ENCODE data around the gene KIAA0319L.
"Not testable (repeated sequence)": the region's sequence is repeated elsewhere in the genome, so short reads cannot be mapped to it uniquely, and the experiment has no call there.

KIAA0319L gene

DNA sequence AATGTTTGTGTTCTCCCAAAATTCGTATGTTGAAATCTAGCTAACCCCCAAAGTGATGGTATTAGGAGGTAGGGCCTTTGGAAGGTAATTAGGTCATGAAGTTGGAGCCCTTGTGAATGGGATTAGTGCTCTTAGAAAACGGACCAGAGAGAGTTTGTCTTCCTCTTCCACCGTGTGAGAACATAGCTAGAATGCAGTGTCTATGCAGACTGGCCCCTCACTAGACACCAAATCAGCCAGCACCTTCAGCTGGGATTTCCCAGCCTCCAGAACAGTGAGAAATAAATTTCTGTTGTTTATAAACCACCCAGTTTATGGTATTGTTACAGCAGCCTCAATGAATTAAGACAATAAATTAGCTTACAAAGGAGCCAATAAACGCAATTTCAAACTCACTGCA is 58.0 kb downstream of the KIAA0319L start:
- Histone ChIP-seq H3K4me3 (ENCODE audit: low read depth in 1 of 5, low read length in 5 of 5) (no peak overlapping the region), H3K36me3 (ENCODE audit: control insufficient read depth in 5 of 5, insufficient read depth in 5 of 5, low read length in 5 of 5) (no peaks in the 10 kb centered on the region), H3K27ac (ENCODE audit: low read depth, low read length) (no peak overlapping the region), H3K4me1 (ENCODE audit: control insufficient read depth in 5 of 5, insufficient read depth in 5 of 5, low read length in 5 of 5) (no peaks in the 10 kb centered on the region), H3K9me3 (ENCODE audit: control insufficient read depth in 5 of 5, low read length in 5 of 5) (no peaks in the 10 kb centered on the region), H3K27me3 (ENCODE audit: control insufficient read depth in 5 of 5, insufficient read depth in 4 of 5, low read length in 5 of 5) (no peaks in the 10 kb centered on the region), H3K9ac (ENCODE audit: low read length in 5 of 5) (no peak overlapping the region)

DNA sequence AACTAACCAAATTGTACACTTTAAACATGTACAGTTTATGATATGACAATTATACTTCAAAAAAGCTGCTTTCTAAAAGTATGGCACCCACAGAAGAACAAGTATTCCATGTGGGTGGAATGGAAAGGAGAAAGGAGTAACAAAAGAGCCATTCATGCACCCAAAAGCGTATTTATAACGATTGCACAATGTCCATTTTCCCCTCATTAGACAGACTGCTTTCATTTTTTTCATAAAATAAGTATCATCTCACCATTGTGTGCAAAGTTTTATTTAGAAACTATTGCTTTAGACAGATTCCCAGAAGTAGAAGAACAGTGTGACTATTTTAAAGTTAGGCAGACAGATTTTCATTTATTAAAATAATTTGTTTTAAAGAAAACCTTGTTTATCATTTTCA is 59.6 kb downstream of the KIAA0319L start:
- Histone ChIP-seq H3K4me3 (ENCODE audit: low read depth in 1 of 5, low read length in 5 of 5) (no peak overlapping the region), H3K9me3 (ENCODE audit: control insufficient read depth in 5 of 5, low read length in 5 of 5) (no peaks in the 10 kb centered on the region), H3K9ac (ENCODE audit: low read length in 5 of 5) (no peak overlapping the region), H3K27me3 (ENCODE audit: control insufficient read depth in 5 of 5, insufficient read depth in 4 of 5, low read length in 5 of 5) (no peaks in the 10 kb centered on the region), H3K36me3 (ENCODE audit: control insufficient read depth in 5 of 5, insufficient read depth in 5 of 5, low read length in 5 of 5) (no peaks in the 10 kb centered on the region), H3K4me1 (ENCODE audit: control insufficient read depth in 5 of 5, insufficient read depth in 5 of 5, low read length in 5 of 5) (no peaks in the 10 kb centered on the region), H3K27ac (ENCODE audit: low read depth, low read length) (no peak overlapping the region)

DNA sequence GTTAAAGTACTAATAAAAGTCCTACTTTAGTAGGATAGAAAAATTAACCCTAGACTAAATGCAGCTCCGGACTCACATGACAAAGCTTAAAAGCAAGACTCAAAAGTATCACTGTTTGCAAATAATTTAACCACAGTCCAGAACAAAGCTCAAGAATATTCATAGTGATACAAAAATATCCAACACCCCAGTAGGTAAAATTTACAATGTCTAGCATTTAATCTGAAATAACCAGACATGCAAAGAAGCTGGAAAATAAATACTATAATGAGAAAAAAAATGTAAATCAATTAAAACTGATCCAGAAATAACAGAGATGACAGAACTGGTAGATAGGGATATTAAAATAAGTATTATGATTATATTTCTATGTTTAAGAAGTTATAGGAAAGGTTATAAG is 67.0 kb downstream of the KIAA0319L start:
- H3K36me3 ChIP-seq (ENCODE audit: control insufficient read depth in 5 of 5, insufficient read depth in 5 of 5, low read length in 5 of 5): no peaks in the 10 kb centered on the region
- peaks cover 0 to 12% (median 4%) of the 10 kb centered on the region in 5 donors for H3K4me1 ChIP-seq (ENCODE audit: control insufficient read depth in 5 of 5, insufficient read depth in 5 of 5, low read length in 5 of 5)
- H3K9me3 ChIP-seq (ENCODE audit: control insufficient read depth in 5 of 5, low read length in 5 of 5): peaks cover 0 to 2% (median 0%) of the 10 kb centered on the region in 5 donors
- no peak overlapping the region for H3K9ac ChIP-seq (ENCODE audit: low read length in 5 of 5)
- no peak overlapping the region for H3K4me3 ChIP-seq (ENCODE audit: low read depth in 1 of 5, low read length in 5 of 5)
- no peaks in the 10 kb centered on the region for H3K27me3 ChIP-seq (ENCODE audit: control insufficient read depth in 5 of 5, insufficient read depth in 4 of 5, low read length in 5 of 5)
- H3K27ac ChIP-seq (ENCODE audit: low read depth, low read length): no peak overlapping the region

DNA sequence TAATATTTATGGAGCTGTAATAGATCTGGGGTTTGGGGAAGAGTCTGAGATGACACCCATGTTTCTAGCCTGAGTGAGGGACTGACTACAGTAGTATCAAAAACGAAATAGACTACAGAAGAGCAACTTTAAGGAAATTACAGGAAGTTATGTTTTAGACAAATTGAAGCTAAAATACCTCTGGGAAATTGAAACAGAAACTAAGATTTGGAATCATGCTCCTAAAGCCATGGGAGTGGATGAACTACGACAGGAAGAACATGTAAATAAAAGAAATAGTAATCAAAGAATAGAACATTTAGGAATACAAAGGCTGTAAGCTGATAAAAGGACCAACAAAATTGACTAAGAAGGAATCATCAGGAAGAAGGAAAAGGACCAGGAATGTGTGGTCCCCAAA is 68.9 kb downstream of the KIAA0319L start:
- Histone ChIP-seq H3K27ac (ENCODE audit: low read depth, low read length) (no peak overlapping the region), H3K4me1 (ENCODE audit: control insufficient read depth in 5 of 5, insufficient read depth in 5 of 5, low read length in 5 of 5) (peaks cover 0 to 12% (median 4%) of the 10 kb centered on the region in 5 donors), H3K4me3 (ENCODE audit: low read depth in 1 of 5, low read length in 5 of 5) (peak overlapping the region in 4 of 5 donors; percentile 5 to 56 (median 22)), H3K9ac (ENCODE audit: low read length in 5 of 5) (peak overlapping the region in 1 of 5 donors; percentile 2), H3K9me3 (ENCODE audit: control insufficient read depth in 5 of 5, low read length in 5 of 5) (peaks cover 0 to 2% (median 0%) of the 10 kb centered on the region in 5 donors), H3K36me3 (ENCODE audit: control insufficient read depth in 5 of 5, insufficient read depth in 5 of 5, low read length in 5 of 5) (no peaks in the 10 kb centered on the region), H3K27me3 (ENCODE audit: control insufficient read depth in 5 of 5, insufficient read depth in 4 of 5, low read length in 5 of 5) (no peaks in the 10 kb centered on the region)

DNA sequence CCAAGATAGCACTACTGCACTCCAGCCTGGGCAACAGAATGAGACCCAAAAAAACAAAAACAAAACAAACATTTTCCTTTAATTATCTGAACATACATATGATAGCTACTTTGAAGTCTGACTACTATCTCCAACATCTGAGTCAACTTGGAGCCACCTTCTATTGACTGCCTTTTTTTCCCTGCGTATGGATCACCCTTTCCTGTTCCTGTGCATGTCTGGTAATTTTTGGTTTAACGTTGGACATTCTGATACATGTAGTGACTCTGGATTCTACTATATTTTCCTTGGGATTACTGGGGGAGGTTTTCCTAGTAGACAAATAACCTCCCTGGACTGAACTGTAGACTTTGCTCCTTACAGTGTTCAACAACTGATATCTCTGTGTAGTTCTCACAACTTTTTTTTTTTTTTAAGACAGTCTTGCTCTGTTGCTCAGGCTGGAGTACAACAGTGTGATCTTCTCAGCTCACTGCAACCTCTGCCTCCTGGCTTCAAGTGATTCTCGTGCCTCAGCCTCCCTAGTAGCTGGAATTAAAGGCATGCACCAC is 70.3 kb downstream of the KIAA0319L start:
- no peak overlapping the region for H3K27ac ChIP-seq (ENCODE audit: low read depth, low read length)
- H3K36me3 ChIP-seq (ENCODE audit: control insufficient read depth in 5 of 5, insufficient read depth in 5 of 5, low read length in 5 of 5): no peaks in the 10 kb centered on the region
- H3K27me3 ChIP-seq (ENCODE audit: control insufficient read depth in 5 of 5, insufficient read depth in 4 of 5, low read length in 5 of 5): no peaks in the 10 kb centered on the region
- peaks cover 0 to 12% (median 4%) of the 10 kb centered on the region in 5 donors for H3K4me1 ChIP-seq (ENCODE audit: control insufficient read depth in 5 of 5, insufficient read depth in 5 of 5, low read length in 5 of 5)
- H3K4me3 ChIP-seq (ENCODE audit: low read depth in 1 of 5, low read length in 5 of 5): no peak overlapping the region
- no peak overlapping the region for H3K9ac ChIP-seq (ENCODE audit: low read length in 5 of 5)
- peaks cover 0 to 2% (median 0%) of the 10 kb centered on the region in 5 donors for H3K9me3 ChIP-seq (ENCODE audit: control insufficient read depth in 5 of 5, low read length in 5 of 5)

DNA sequence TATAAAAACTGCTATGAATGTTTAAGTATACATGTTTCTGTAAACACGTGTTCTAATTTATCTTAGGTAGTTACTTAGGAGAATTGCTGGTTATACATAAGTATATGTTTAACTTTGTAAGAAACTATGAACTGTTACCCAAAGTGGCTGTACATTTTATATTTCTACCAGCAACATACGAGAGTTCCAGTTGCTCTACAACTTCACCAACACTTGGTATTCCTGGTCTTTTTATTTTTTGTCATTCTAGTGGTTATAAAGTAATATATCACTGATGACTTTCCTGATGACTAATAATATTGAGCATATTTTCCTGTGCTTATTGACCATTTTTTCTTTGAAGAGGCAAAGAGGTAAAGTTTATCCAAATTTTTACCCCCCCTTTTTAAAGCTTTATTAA is 76.0 kb downstream of the KIAA0319L start:
- Histone ChIP-seq H3K27ac (ENCODE audit: low read depth, low read length) (no peak overlapping the region), H3K4me3 (ENCODE audit: low read depth in 1 of 5, low read length in 5 of 5) (no peak overlapping the region)

DNA sequence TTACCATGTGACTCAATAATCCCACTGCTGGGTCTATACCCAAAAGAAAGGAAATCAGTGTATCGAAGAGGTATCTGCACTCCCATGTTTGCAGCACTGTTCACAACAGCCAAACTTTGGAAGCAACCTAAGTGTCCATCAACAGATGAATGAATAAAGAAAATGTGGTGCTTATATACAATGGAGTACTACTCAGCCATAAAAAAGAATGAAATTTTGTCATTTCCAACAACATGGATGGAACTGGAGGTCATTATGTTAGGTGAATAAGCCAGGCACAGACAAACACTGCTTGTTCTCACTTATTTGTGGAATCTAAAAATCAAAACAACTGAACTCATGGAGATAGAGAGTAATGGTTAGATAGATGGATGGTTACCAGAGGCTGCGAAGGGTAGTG is 79.3 kb downstream of the KIAA0319L start:
- Histone ChIP-seq H3K4me1 (ENCODE audit: control insufficient read depth in 5 of 5, insufficient read depth in 5 of 5, low read length in 5 of 5) (no peaks in the 10 kb centered on the region), H3K9ac (ENCODE audit: low read length in 5 of 5) (no peak overlapping the region), H3K36me3 (ENCODE audit: control insufficient read depth in 5 of 5, insufficient read depth in 5 of 5, low read length in 5 of 5) (peaks cover 9 to 30% (median 19%) of the 10 kb centered on the region in 5 donors), H3K4me3 (ENCODE audit: low read depth in 1 of 5, low read length in 5 of 5) (no peak overlapping the region), H3K9me3 (ENCODE audit: control insufficient read depth in 5 of 5, low read length in 5 of 5) (no peaks in the 10 kb centered on the region), H3K27ac (ENCODE audit: low read depth, low read length) (no peak overlapping the region), H3K27me3 (ENCODE audit: control insufficient read depth in 5 of 5, insufficient read depth in 4 of 5, low read length in 5 of 5) (no peaks in the 10 kb centered on the region)

More for the DNA sequence above, 76.0 kb downstream of the KIAA0319L start:
- Histone ChIP-seq H3K9me3 (ENCODE audit: control insufficient read depth in 5 of 5, low read length in 5 of 5) (no peaks in the 10 kb centered on the region), H3K36me3 (ENCODE audit: control insufficient read depth in 5 of 5, insufficient read depth in 5 of 5, low read length in 5 of 5) (peaks cover 3 to 6% (median 5%) of the 10 kb centered on the region in 5 donors), H3K9ac (ENCODE audit: low read length in 5 of 5) (no peak overlapping the region), H3K27me3 (ENCODE audit: control insufficient read depth in 5 of 5, insufficient read depth in 4 of 5, low read length in 5 of 5) (no peaks in the 10 kb centered on the region), H3K4me1 (ENCODE audit: control insufficient read depth in 5 of 5, insufficient read depth in 5 of 5, low read length in 5 of 5) (no peaks in the 10 kb centered on the region)

DNA sequence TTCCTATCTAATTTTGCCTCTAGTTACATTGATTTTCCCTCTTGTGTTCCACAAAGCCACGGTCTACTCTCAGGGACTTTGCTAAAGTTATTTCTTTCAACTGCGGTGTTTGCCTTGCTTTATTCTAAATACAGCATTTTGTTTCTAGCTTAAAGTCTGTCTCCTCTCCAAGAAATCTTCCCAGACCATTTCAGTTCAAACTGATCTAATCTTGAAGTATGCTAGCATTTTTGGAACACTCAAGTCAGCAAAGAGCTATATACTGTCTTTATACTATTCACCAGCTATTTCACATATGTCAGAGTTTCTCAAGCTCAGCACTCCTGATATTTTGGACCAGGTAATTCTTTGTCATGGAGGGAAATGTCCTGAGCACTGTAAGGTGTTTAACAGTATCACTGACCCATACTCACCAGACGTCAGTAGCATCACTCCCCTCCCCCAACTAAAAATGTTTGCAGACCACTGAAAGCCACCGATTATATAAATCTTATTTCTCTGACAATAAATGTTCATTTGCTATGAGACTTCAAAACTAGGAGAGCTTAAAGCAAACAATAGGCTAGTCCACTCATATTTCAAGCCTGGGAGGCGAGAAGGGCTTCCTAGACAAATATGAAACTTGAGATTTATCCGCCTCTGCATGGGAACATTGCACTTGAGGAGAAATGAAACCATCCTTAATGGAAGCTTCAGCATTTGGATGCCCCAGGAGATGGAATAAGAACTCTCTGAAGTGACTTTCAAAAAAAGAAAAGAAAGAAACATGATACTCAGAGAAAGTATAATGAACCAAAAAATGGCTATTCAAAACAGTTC is 81.1 kb downstream of the KIAA0319L start:
- H3K4me3 ChIP-seq (ENCODE audit: low read depth in 1 of 5, low read length in 5 of 5): no peak overlapping the region
- H3K27me3 ChIP-seq (ENCODE audit: control insufficient read depth in 5 of 5, insufficient read depth in 4 of 5, low read length in 5 of 5): no peaks in the 10 kb centered on the region

DNA sequence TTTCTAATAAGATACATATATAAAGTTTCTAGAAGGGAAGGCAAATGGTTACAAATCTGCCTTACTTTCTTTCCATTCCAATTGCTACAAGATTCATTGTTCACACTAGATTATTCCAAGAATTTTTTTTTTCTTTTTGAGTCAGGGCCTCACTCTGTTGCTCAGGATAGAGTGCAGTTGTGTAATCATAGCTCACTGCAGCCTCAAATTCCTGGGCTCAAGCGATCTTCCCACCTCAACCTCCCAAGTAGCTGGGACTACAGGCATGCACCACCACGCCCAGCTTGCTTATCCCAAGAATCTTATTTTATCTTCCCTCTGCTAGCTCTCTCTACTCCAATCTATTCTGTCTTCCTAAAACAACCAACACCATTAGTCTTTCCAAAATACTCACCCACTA is 81.8 kb downstream of the KIAA0319L start:
- peaks cover 17 to 35% (median 26%) of the 10 kb centered on the region in 5 donors for H3K36me3 ChIP-seq (ENCODE audit: control insufficient read depth in 5 of 5, insufficient read depth in 5 of 5, low read length in 5 of 5)
- no peaks in the 10 kb centered on the region for H3K27me3 ChIP-seq (ENCODE audit: control insufficient read depth in 5 of 5, insufficient read depth in 4 of 5, low read length in 5 of 5)
- no peaks in the 10 kb centered on the region for H3K4me1 ChIP-seq (ENCODE audit: control insufficient read depth in 5 of 5, insufficient read depth in 5 of 5, low read length in 5 of 5)
- H3K27ac ChIP-seq (ENCODE audit: low read depth, low read length): no peak overlapping the region
- no peak overlapping the region for H3K4me3 ChIP-seq (ENCODE audit: low read depth in 1 of 5, low read length in 5 of 5)
- no peak overlapping the region for H3K9ac ChIP-seq (ENCODE audit: low read length in 5 of 5)
- no peaks in the 10 kb centered on the region for H3K9me3 ChIP-seq (ENCODE audit: control insufficient read depth in 5 of 5, low read length in 5 of 5)

More for the DNA sequence above, 81.1 kb downstream of the KIAA0319L start:
- Histone ChIP-seq H3K9me3 (ENCODE audit: control insufficient read depth in 5 of 5, low read length in 5 of 5) (no peaks in the 10 kb centered on the region), H3K27ac (ENCODE audit: low read depth, low read length) (no peak overlapping the region), H3K9ac (ENCODE audit: low read length in 5 of 5) (no peak overlapping the region), H3K4me1 (ENCODE audit: control insufficient read depth in 5 of 5, insufficient read depth in 5 of 5, low read length in 5 of 5) (no peaks in the 10 kb centered on the region), H3K36me3 (ENCODE audit: control insufficient read depth in 5 of 5, insufficient read depth in 5 of 5, low read length in 5 of 5) (peaks cover 13 to 30% (median 19%) of the 10 kb centered on the region in 5 donors)

DNA sequence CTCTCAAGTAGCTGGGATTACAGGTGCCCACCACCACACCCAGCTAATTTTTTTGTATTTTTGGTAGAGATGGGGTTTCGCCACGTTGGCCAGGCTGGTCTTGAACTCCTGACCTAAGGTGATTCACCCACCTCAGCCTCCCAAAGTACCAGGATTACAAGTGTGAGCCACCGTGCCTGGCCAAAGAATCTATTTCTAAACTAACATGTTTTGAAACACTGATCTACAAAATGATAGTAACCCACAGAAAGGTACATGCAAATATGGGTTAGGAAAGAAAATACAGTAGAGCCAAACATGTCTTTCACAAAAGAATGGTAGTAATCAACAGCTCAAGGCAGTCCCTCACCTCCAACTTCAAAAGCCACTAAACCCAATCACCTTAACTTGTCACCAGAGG is 84.0 kb downstream of the KIAA0319L start:
- not testable (repeated sequence) for H3K27me3 ChIP-seq (ENCODE audit: control insufficient read depth in 5 of 5, insufficient read depth in 4 of 5, low read length in 5 of 5); H3K4me3 ChIP-seq (ENCODE audit: low read depth in 1 of 5, low read length in 5 of 5); H3K9ac ChIP-seq (ENCODE audit: low read length in 5 of 5); H3K27ac ChIP-seq (ENCODE audit: low read depth, low read length); H3K4me1 ChIP-seq (ENCODE audit: control insufficient read depth in 5 of 5, insufficient read depth in 5 of 5, low read length in 5 of 5); H3K9me3 ChIP-seq (ENCODE audit: control insufficient read depth in 5 of 5, low read length in 5 of 5)
- peaks cover 15 to 45% (median 33%) of the 10 kb centered on the region in 5 donors for H3K36me3 ChIP-seq (ENCODE audit: control insufficient read depth in 5 of 5, insufficient read depth in 5 of 5, low read length in 5 of 5)
